Measurements from ENCODE around the gene FALEC. TPM values are rescaled to one million over a fixed set of nuclear protein-coding genes. Genes with fewer than 3 reads are reported as not detected.
A peak's percentile ranks its signal among the peaks of the same experiment; 100 is the strongest.

The FALEC gene
- total and polyA plus RNA-seq, 11 donors: 0.18 to 0.96 (median 0.49) TPM; not detected in 7

DNA sequence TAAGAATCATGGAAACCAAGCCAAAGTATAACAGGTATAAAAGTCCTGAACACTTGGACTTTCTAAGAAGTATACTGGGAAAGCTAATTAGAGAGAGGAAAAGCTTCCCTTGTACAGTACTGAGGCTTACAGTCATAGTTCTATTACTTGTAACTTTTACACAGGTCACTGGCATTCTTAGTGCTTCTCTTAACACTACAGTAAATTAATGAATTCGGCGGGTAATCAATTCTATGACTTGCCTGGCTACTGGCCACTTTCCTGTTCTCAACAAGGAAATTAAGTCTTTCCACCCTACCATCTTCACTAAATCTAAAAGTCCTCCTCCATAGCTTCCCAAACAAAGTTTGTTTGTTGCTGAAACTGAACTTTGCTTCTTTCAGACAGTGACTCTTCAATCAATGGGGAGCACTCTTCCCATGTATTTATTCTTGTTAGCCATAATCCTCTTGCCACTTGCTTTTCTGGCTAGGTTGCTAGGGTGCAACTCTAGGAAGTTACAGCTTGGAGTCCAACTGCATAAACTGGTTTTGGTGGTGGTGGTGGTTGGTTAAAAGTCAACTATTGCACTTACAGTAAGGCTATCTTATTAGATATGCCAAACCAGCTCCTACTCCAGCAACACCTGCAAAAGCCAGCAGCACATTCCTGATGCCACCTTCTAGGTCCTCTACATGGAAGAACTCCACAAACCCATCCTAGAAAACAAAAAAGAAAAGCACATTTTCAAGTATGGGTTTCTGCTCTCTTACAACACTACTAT lies 61.4 kb downstream of the FALEC start:
- ATAC-seq (no peak), DNase-seq (no peak)
- intact Hi-C loops (cut with DNase I): loop anchor here in 7 of 10 donors (1.0 to 5.0 kb wide), 7 partner anchors 14 to 120 kb away; partner anchors contain the start of genes ENSA (in 1 of the 7) and GOLPH3L (in 1 of the 7)
- WGBS, 4 donors: 0 to 18% (median 2%) methylated on average over 2 of the region's 2 CpGs
- peaks cover 6 to 69% (median 56%) of the 10 kb centered on the region in 9 donors for H3K36me3 ChIP-seq
- peak overlapping the region; percentile 80 to 99 (median 92) for H3K4me3 ChIP-seq
- H3K27me3 ChIP-seq: no peaks in the 10 kb centered on the region
- peak overlapping the region; percentile 99 to 100 (median 100) for H3K27ac ChIP-seq
- no peaks in the 10 kb centered on the region for H3K9me3 ChIP-seq
- peaks cover 15 to 54% (median 45%) of the 10 kb centered on the region in 12 donors for H3K4me1 ChIP-seq
- TF ChIP-seq CTCF (IDR thresholded peaks at IDR 0.05): no peak
- no peak for TF ChIP-seq POLR2A (IDR thresholded peaks at IDR 0.05)

- no peaks in the 10 kb centered on the region for H3K9me3 ChIP-seq
- intact Hi-C loops (cut with DNase I): loop anchor here (1.0 to 5.0 kb wide), 9 partner anchors 15 to 120 kb away; partner anchors contain the start of genes ENSA (in 1 of the 10) and GOLPH3L (in 1 of the 10)
- H3K27ac ChIP-seq: peak overlapping the region; percentile 99 to 100 (median 100)
- 1 to 2% (median 1%) methylated on average over 11 of the region's 11 CpGs for WGBS, 4 donors
- peaks cover 6 to 61% (median 49%) of the 10 kb centered on the region in 9 donors for H3K36me3 ChIP-seq
- TF ChIP-seq POLR2A (IDR thresholded peaks at IDR 0.05) (no peak), CTCF (IDR thresholded peaks at IDR 0.05) (no peak)
- ATAC-seq: no peak
- H3K27me3 ChIP-seq: no peaks in the 10 kb centered on the region
- H3K4me1 ChIP-seq: peaks cover 15 to 53% (median 41%) of the 10 kb centered on the region in 12 donors
- peak overlapping the region; percentile 80 to 99 (median 92) for H3K4me3 ChIP-seq
- no peak for DNase-seq
Measured at GRCh38 chr1:150577557-150578271, 62.2 kb downstream of the FALEC start.

DNA sequence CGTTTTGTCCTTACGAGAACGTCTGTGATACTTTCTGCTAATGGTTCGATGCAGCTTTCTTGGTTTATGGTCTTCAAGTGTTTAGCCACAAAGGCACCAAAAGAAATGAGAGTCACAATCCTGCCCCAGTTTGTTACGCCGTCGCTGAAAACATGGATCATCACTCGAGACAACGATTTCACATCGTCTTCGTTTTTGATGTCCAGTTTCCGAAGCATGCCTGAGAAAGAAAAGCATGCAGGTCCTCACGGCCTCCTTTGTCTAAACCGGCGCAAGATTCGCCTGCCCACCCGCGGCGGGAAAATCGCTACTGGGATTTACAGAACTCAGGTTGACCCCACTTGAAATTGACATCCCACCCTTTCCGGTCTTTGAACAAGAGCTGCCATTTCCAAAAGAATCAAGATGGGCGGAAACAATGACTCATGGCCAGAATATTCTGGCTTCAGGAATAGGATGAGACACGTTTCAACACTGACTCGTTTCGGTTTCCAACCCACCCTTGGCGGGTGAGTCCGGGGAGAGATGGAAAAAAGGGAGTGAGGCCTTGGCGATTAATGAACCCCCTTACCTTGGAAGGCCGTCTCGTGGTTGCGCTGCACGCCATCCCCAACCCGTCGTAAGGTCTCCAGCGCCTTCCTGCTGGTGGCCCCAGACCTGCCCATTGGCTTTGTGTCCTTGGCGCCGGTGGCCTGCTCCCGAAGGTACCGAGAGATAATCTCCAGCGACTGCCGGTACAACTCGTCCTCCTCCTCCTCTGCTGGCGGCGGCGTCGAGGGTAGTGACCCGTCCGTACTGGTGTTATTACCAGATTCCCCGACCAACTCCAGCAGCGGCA lies 62.9 kb downstream of the FALEC start:
- peak overlapping the region; percentile 80 to 99 (median 92) for H3K4me3 ChIP-seq
- H3K36me3 ChIP-seq: peaks cover 4 to 54% (median 41%) of the 10 kb centered on the region in 9 donors
- intact Hi-C loops (cut with DNase I): loop anchor here (1.0 to 5.0 kb wide), 8 partner anchors 17 to 119 kb away; partner anchors contain the start of genes ENSA (in 1 of the 10) and GOLPH3L (in 1 of the 10)
- ATAC-seq (peak; percentile 13 to 58 (median 52)), DNase-seq (peak in 4 of 5 donors; percentile 71 to 82 (median 75))
- no peaks in the 10 kb centered on the region for H3K27me3 ChIP-seq
- no peaks in the 10 kb centered on the region for H3K9me3 ChIP-seq
- 0 to 1% (median 0%) methylated on average over 34 to 50 of the region's 50 CpGs for WGBS, 4 donors
- no peak for TF ChIP-seq CTCF (IDR thresholded peaks at IDR 0.05)
- peak in 1 of 2 donors; percentile 45 for TF ChIP-seq POLR2A (IDR thresholded peaks at IDR 0.05)
- H3K27ac ChIP-seq: peak overlapping the region; percentile 99 to 100 (median 100)
- peaks cover 10 to 47% (median 33%) of the 10 kb centered on the region in 12 donors for H3K4me1 ChIP-seq

Measured in heart left ventricle (tissue), 16 donors.